H9 (cell line): ENCODE measurements around the gene CLEC2L. TPM values are rescaled to one million over a fixed set of nuclear protein-coding genes. Genes with fewer than 3 reads are reported as not detected.

Source experiments
- DNase-seq: peaks from one replicate; pipeline ENCODE4 v3.0.0-alpha.2; 2017
- H2AFZ ChIP-seq: one replicate; pipeline ENCODE4 v1.6.1; 2013; ENCODE audit warnings: mild to moderate bottlenecking, low read length, control low read depth, moderate library complexity
- H2AK5ac ChIP-seq: 2 replicates; pipeline ENCODE4 v1.6.1; 2013; ENCODE audit warnings: low read length, control low read depth, mixed read lengths; ENCODE audit not compliant: insufficient read length
- H2BK120ac ChIP-seq: one replicate; pipeline ENCODE4 v1.6.1; 2013; ENCODE audit warnings: low read depth, mild to moderate bottlenecking, low read length, control low read depth, inconsistent platforms; ENCODE audit not compliant: poor library complexity, severe bottlenecking
- H2BK12ac ChIP-seq: 2 replicates; pipeline ENCODE4 v1.6.1; 2013; ENCODE audit warnings: low read length, control low read depth, mixed read lengths, low read depth; ENCODE audit not compliant: insufficient read length
- H2BK15ac ChIP-seq: 2 replicates; pipeline ENCODE4 v1.6.1; 2013; ENCODE audit warnings: low read depth, low read length, control low read depth
- H2BK20ac ChIP-seq: one replicate; pipeline ENCODE4 v1.6.1; 2013; ENCODE audit warnings: low read depth, mild to moderate bottlenecking, low read length, control low read depth, inconsistent platforms; ENCODE audit not compliant: poor library complexity, severe bottlenecking
- H2BK5ac ChIP-seq: 2 replicates; pipeline ENCODE4 v1.6.1; 2013; ENCODE audit warnings: low read length, control low read depth, mixed read lengths; ENCODE audit not compliant: insufficient read length
- H3K14ac ChIP-seq: 2 replicates; pipeline ENCODE4 v1.6.1; 2013; ENCODE audit warnings: low read length, control low read depth; ENCODE audit not compliant: insufficient read depth
- H3K18ac ChIP-seq: 2 replicates; pipeline ENCODE4 v1.6.1; 2013; ENCODE audit warnings: low read depth, mild to moderate bottlenecking, mixed read lengths, low read length, control low read depth; ENCODE audit not compliant: insufficient read length
- H3K23ac ChIP-seq: 2 replicates; pipeline ENCODE4 v1.6.1; 2013; ENCODE audit warnings: low read length, control low read depth, mixed read lengths, low read depth; ENCODE audit not compliant: insufficient read length
- H3K23me2 ChIP-seq: 2 replicates; pipeline ENCODE4 v1.6.1; 2013; ENCODE audit warnings: low read depth, mild to moderate bottlenecking, mixed read lengths, low read length, control low read depth; ENCODE audit not compliant: insufficient read length, poor library complexity, severe bottlenecking
- H3K27ac ChIP-seq: 2 replicates; pipeline ENCODE4 v1.5.1; 2013; ENCODE audit warnings: low read length, control low read depth, mixed read lengths, low read depth; ENCODE audit not compliant: insufficient read length
- H3K27me3 ChIP-seq: 2 replicates; pipeline ENCODE4 v1.6.1; 2013; ENCODE audit warnings: low read length, control low read depth, inconsistent platforms; ENCODE audit not compliant: insufficient read depth
- H3K4ac ChIP-seq: 2 replicates; pipeline ENCODE4 v1.6.1; 2013; ENCODE audit warnings: low read depth, mild to moderate bottlenecking, control low read depth, inconsistent platforms, low read length, moderate library complexity
- H3K4me1 ChIP-seq: 2 replicates; pipeline ENCODE4 v1.6.1; 2013; ENCODE audit warnings: low read length, control low read depth, inconsistent platforms; ENCODE audit not compliant: insufficient read depth
- H3K4me2 ChIP-seq: 2 replicates; pipeline ENCODE4 v1.6.1; 2013; ENCODE audit warnings: low read length, control low read depth, mixed read lengths; ENCODE audit not compliant: insufficient read length, insufficient read depth
- H3K56ac ChIP-seq: 2 replicates; pipeline ENCODE4 v1.6.1; 2013; ENCODE audit warnings: low read depth, mild to moderate bottlenecking, mixed read lengths, low read length, control low read depth; ENCODE audit not compliant: insufficient read length
- H3K79me1 ChIP-seq: 2 replicates; pipeline ENCODE4 v1.6.1; 2013; ENCODE audit warnings: low read depth, mild to moderate bottlenecking, moderate library complexity, low read length, control low read depth, inconsistent platforms; ENCODE audit not compliant: insufficient read depth, poor library complexity, severe bottlenecking
- H3K79me2 ChIP-seq: 2 replicates; pipeline ENCODE4 v1.6.1; 2013; ENCODE audit warnings: low read length, control low read depth, inconsistent platforms; ENCODE audit not compliant: insufficient read depth
- H3K9ac ChIP-seq: 2 replicates; pipeline ENCODE4 v1.6.1; 2013; ENCODE audit warnings: low read length, control low read depth, mixed read lengths; ENCODE audit not compliant: insufficient read length; ENCODE audit errors: extremely low read depth
- H3K9me3 ChIP-seq: one replicate; pipeline ENCODE4 v1.6.1; 2013; ENCODE audit warnings: low read depth, low read length, inconsistent platforms; ENCODE audit not compliant: control insufficient read depth
- H3T11ph ChIP-seq: one replicate; pipeline ENCODE4 v1.6.1; 2013; ENCODE audit warnings: mild to moderate bottlenecking, low read length, control low read depth, inconsistent platforms
- H4K20me1 ChIP-seq: one replicate; pipeline ENCODE4 v1.6.1; 2013; ENCODE audit not compliant: control insufficient read depth, insufficient read length, insufficient read depth
- H4K5ac ChIP-seq: 2 replicates; pipeline ENCODE4 v1.6.1; 2013; ENCODE audit warnings: low read depth, mild to moderate bottlenecking, mixed read lengths, low read length, control low read depth; ENCODE audit not compliant: insufficient read length
- H4K8ac ChIP-seq: replicated peaks from 2 replicates; pipeline ENCODE4 v1.6.1; 2013; ENCODE audit warnings: low read length, control low read depth, mixed read lengths, low read depth; ENCODE audit not compliant: insufficient read length
- H4K91ac ChIP-seq: 2 replicates; pipeline ENCODE4 v1.6.1; 2013; ENCODE audit warnings: low read depth, mild to moderate bottlenecking, moderate library complexity, mixed read lengths, low read length, control low read depth; ENCODE audit not compliant: insufficient read length
- H3K27ac Mint-ChIP-seq, 3 experiments: 2 replicates in 2 of 3; 3 replicates in 1 of 3; pipeline ENCODE4 v1.8.0; 2020 to 2021; ENCODE audit warnings: mixed read lengths in 3 of 3, mild to moderate bottlenecking in 1 of 3, moderate library complexity in 1 of 3
- H3K27me3 Mint-ChIP-seq: 2 replicates; pipeline ENCODE4 v1.8.0; 2021; ENCODE audit warnings: low read depth, mild to moderate bottlenecking, moderate library complexity, mixed read lengths
- H3K36me3 Mint-ChIP-seq, 3 experiments: 2 replicates in 2 of 3; 3 replicates in 1 of 3; pipeline ENCODE4 v1.8.0; 2020 to 2021; ENCODE audit warnings: low read depth in 3 of 3, mixed read lengths in 3 of 3; ENCODE audit not compliant: insufficient read depth in 1 of 3
- H3K4me1 Mint-ChIP-seq, 2 experiments: 2 replicates each; pipeline ENCODE4 v1.8.0; 2020; ENCODE audit warnings: mixed read lengths in 2 of 2
- H3K4me3 Mint-ChIP-seq, 2 experiments: 2 replicates in 1 of 2; 3 replicates in 1 of 2; pipeline ENCODE4 v1.8.0; 2020 to 2021; ENCODE audit warnings: mild to moderate bottlenecking in 2 of 2, mixed read lengths in 2 of 2, moderate library complexity in 1 of 2
- H3K9me3 Mint-ChIP-seq, 2 experiments: 2 replicates in 1 of 2; 3 replicates in 1 of 2; pipeline ENCODE4 v1.8.0; 2020; ENCODE audit warnings: mild to moderate bottlenecking in 2 of 2, mixed read lengths in 2 of 2, moderate library complexity in 1 of 2
- WGBS: extraction: QIAGEN DNeasy Blood & Tissue Kit; methylation state at CpG from one replicate; pipeline ENCODE4 v1.1.7; 2013; ENCODE audit warnings: missing lambda C conversion rate, low lambda C conversion rate, mixed read lengths; ENCODE audit not compliant: insufficient read length; ENCODE audit errors: extremely low coverage; 5-methylcytosine and 5-hydroxymethylcytosine counted together
- total RNA-seq: library from RNA; stranded (reverse); gene quantifications from 2 replicates; pipeline ENCODE4 v1.2.1, GENCODE V29; 2021
- TF ChIP-seq, protein P1 (sequence below): fragments of 200-600 bp; sonication (generic); conservative IDR thresholded peaks from 3 replicates; pipeline ENCODE4 v1.8.0; 2021; ENCODE audit warnings: antibody characterized with exemption, mild to moderate bottlenecking

CLEC2L gene
- total RNA-seq, 1 experiment from 2014 or later, result 0.74 TPM

DNA sequence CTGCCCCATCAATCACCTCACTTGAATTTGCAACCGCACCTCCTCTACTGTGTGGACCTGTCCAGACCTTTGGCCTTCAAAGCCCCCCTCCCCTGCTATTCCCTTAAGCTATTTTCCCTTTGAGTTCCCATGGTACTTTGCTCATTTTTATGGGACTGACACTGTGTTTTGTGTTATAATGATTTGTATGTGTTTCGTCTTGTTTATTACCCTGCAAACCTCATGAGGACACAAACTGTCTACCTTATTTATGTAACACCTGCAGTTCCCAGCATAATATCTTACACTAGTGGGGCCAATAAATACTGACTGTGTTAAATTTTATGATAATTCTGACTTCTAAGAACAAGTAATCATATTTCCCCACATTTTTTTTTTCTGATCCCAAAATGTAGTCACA, 70.6 kb downstream of the CLEC2L start:
- Mint-ChIP-seq H3K9me3 (no peaks in the 10 kb centered on the region), H3K36me3 (peaks cover 0 to 19% (median 7%) of the 10 kb centered on the region in 3 experiments; a peak in 5 of 7 replicates), H3K27me3 (no peaks in the 10 kb centered on the region), H3K4me3 (no peak overlapping the region; a peak in 1 of 5 replicates), H3K4me1 (no peaks in the 10 kb centered on the region), H3K27ac (no peak overlapping the region)
- Histone ChIP-seq H2BK120ac (no peak overlapping the region), H2BK12ac (no peak overlapping the region), H3K56ac (no peak overlapping the region), H3K79me1 (no peaks in the 10 kb centered on the region), H2BK5ac (no peak overlapping the region), H4K8ac (no peak overlapping the region), H3K9ac (no peak overlapping the region), H4K5ac (no peak overlapping the region), H3K79me2 (no peaks in the 10 kb centered on the region), H3K9me3 (no peaks in the 10 kb centered on the region), H2AK5ac (no peak overlapping the region), H3K14ac (no peak overlapping the region), H3K4ac (no peak overlapping the region), H3K27me3 (no peaks in the 10 kb centered on the region), H3K23ac (no peak overlapping the region), H4K91ac (no peak overlapping the region), H3K18ac (no peak overlapping the region), H2BK20ac (no peak overlapping the region), H3K4me1 (no peaks in the 10 kb centered on the region), H4K20me1 (no peaks in the 10 kb centered on the region), H3K27ac (no peak overlapping the region), H3K4me2 (no peak overlapping the region), H2BK15ac (no peak overlapping the region), H3T11ph (no peak overlapping the region), H3K23me2 (no peaks in the 10 kb centered on the region), H2AFZ (no peak overlapping the region)
- no peak for DNase-seq
- no CpG with 5 or more reads among the region's 2 CpGs for WGBS
- TF ChIP-seq, protein P1, sequence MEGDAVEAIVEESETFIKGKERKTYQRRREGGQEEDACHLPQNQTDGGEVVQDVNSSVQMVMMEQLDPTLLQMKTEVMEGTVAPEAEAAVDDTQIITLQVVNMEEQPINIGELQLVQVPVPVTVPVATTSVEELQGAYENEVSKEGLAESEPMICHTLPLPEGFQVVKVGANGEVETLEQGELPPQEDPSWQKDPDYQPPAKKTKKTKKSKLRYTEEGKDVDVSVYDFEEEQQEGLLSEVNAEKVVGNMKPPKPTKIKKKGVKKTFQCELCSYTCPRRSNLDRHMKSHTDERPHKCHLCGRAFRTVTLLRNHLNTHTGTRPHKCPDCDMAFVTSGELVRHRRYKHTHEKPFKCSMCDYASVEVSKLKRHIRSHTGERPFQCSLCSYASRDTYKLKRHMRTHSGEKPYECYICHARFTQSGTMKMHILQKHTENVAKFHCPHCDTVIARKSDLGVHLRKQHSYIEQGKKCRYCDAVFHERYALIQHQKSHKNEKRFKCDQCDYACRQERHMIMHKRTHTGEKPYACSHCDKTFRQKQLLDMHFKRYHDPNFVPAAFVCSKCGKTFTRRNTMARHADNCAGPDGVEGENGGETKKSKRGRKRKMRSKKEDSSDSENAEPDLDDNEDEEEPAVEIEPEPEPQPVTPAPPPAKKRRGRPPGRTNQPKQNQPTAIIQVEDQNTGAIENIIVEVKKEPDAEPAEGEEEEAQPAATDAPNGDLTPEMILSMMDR, result no peak

Other genes with a start within 250 kb of the CLEC2L start
- 10.9 and 16.0 TPM in 2 replicates for gene FMC1, start 182.3 kb upstream of the CLEC2L start, total RNA-seq
- 81.2 and 84.5 TPM in 2 replicates for gene LUC7L2, start 163.8 kb upstream of the CLEC2L start, total RNA-seq
- gene KLRG2, start 40.0 kb upstream of the CLEC2L start, total RNA-seq, result 5.8 and 7.1 TPM in 2 replicates